ENCODE results near the gene ATRAID. TPM values are rescaled to one million over a fixed set of nuclear protein-coding genes. Genes with fewer than 3 reads are reported as not detected.

Gene ATRAID
- total and polyA plus RNA-seq, 2 of the 8 experiments (the other 6 are each of a cell fraction or from before 2014, with no cell fraction given): 109 to 280 TPM

DNA sequence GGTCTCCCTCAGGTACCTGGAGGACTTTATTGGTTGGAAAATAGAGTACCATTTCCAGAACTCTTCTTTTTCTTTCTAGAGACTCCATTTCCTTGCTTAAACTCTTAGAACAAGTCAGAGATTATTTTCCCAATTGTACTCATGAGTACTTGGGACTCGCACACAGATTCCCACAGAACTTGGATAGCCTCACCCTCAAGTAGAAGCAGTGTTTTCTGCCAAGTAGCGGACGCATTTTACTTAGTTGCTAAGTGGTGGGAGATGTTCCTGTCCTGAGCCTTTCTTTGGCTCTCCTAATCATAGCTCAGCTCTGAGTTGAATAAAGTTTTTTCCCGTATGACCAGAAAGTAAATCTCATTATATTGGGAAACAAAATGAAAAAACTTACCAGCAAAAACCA is 33.8 kb downstream of the ATRAID start:
- Histone ChIP-seq H3K14ac (ENCODE audit: insufficient read length) (no peak overlapping the region), H3K4me2 (ENCODE audit: insufficient read depth in 1 of 2, low read depth in 2 of 2, low read length in 2 of 2) (no peak overlapping the region), H4K5ac (ENCODE audit: insufficient read length, low read depth, low read length) (no peak overlapping the region), H3K56ac (replicated peaks; ENCODE audit: insufficient read length, low read depth, low read length) (no peak overlapping the region), H3K36me3 (ENCODE audit: control insufficient read depth in 2 of 4, insufficient read depth in 4 of 4, low read length in 3 of 4) (peaks cover 26 to 41% (median 40%) of the 10 kb centered on the region in 4 experiments), H2BK20ac (ENCODE audit: low read length) (no peak overlapping the region), H4K8ac (ENCODE audit: extremely low read depth, insufficient read depth, low read length) (no peak overlapping the region), H3K9me3 (ENCODE audit: insufficient read depth in 2 of 2, low read depth in 1 of 2, low read length in 1 of 2) (no peaks in the 10 kb centered on the region), H2AK5ac (ENCODE audit: low read depth, low read length) (no peak overlapping the region), H2BK12ac (ENCODE audit: low read depth, low read length) (no peak overlapping the region), H2BK15ac (ENCODE audit: low read length) (no peak overlapping the region), H3K18ac (ENCODE audit: extremely low read depth, low read length) (no peak overlapping the region), H3K79me1 (ENCODE audit: low read depth, low read length) (no peaks in the 10 kb centered on the region), H3K9ac (replicated peaks in 1 of 4; ENCODE audit: extremely low read depth in 1 of 4, low read depth in 3 of 4, low read length in 3 of 4) (no peak overlapping the region), H3K27me3 (replicated peaks in 1 of 4; ENCODE audit: control insufficient read depth in 3 of 4, extremely low read depth in 1 of 4, insufficient read depth in 3 of 4, low read length in 3 of 4) (0 out of 7 replicates have a peak, but pooled peaks cover 0 to 2% (median 0%) of the 10 kb centered on the region in 4 experiments), H4K20me1 (replicated peaks in 1 of 2; ENCODE audit: control insufficient read depth in 1 of 2, insufficient read depth in 2 of 2, low read length in 2 of 2) (peaks cover 4 to 7% of the 10 kb centered on the region in 2 experiments), H3K4ac (replicated peaks; ENCODE audit: insufficient read length, low read depth, low read length) (no peak overlapping the region), H2BK120ac (replicated peaks; ENCODE audit: low read depth, low read length) (no peak overlapping the region), H3K23me2 (ENCODE audit: low read depth, low read length) (no peaks in the 10 kb centered on the region), H3K23ac (ENCODE audit: insufficient read length) (no peak overlapping the region), H3K79me2 (ENCODE audit: control insufficient read depth in 1 of 2, insufficient read depth in 2 of 2, low read length in 2 of 2) (no peaks in the 10 kb centered on the region), H4K91ac (replicated peaks; ENCODE audit: insufficient read length, low read length) (no peak overlapping the region), H3K4me1 (replicated peaks in 1 of 4; ENCODE audit: control insufficient read depth in 3 of 4, insufficient read depth in 4 of 4, low read length in 3 of 4) (peaks cover 0 to 4% (median 2%) of the 10 kb centered on the region in 4 experiments; a peak in 6 of 7 replicates), H2AFZ (ENCODE audit: low read length) (no peak overlapping the region), H2BK5ac (ENCODE audit: low read depth, low read length) (no peak overlapping the region), H3K27ac (ENCODE audit: low read depth, low read length) (no peak overlapping the region), H3K4me3 (ENCODE audit: extremely low read depth in 1 of 4, insufficient read depth in 2 of 4, low read depth in 3 of 4, low read length in 4 of 4) (no peak overlapping the region)
- DNase-seq (ENCODE audit: low read depth in 1 of 2, low spot score in 2 of 2) (no peak), FAIRE-seq (no peak)
- no peak for TF ChIP-seq SAP30 (IDR thresholded peaks at IDR 0.05; ENCODE audit: insufficient read depth, insufficient replicate concordance, low read length)
- no peak; a peak in 1 of 3 replicates for TF ChIP-seq POLR2A (IDR thresholded peaks at IDR 0.05; ENCODE audit: control extremely low read depth in 1 of 2, low read depth in 2 of 2, low read length in 2 of 2)
- TF ChIP-seq RAD21 (IDR thresholded peaks at IDR 0.05 in 1 of 2, conservative IDR thresholded peaks at IDR 0.05 in 1 of 2; ENCODE audit: low read depth in 2 of 2, low read length in 2 of 2): no peak
- no peak for TF ChIP-seq KDM1A (IDR thresholded peaks at IDR 0.05; ENCODE audit: borderline replicate concordance, low read length)
- CTCF ChIA-PET (ENCODE audit: partially characterized antibody): interaction anchor here (0.6 to 3.4 kb wide), 5 partner anchors 27 to 84 kb away, joined by 3 to 19 read pairs (median 3); no protein-coding TSS in a partner anchor
- 93% methylated on average over 4 of the region's 4 CpGs; no CpG with 5 or more reads in 1 of the 2 experiments for WGBS, 2 experiments (ENCODE audit: extremely low coverage in 1 of 2, insufficient coverage in 1 of 2, insufficient read length in 1 of 2, insufficient replicate concordance in 2 of 2, low coverage in 1 of 2, low lambda C conversion rate in 2 of 2, missing lambda C conversion rate in 1 of 2)
- POLR2A ChIA-PET (ENCODE audit: partially characterized antibody): interaction anchor here (1.4 to 32.6 kb wide), 5 partner anchors 12 to 54 kb away, joined by 3 to 835 read pairs (median 51); partner anchors contain the start of genes CAD, DNAJC5G and TRIM54

All from H1 (cell line).